KMS-11 (cell line): ENCODE results near the gene MAPKBP1.

Source experiments
- H2AFZ ChIP-seq: fragments of 200-600 bp; sonication (generic); 2 replicates; pipeline ENCODE4 v1.6.1; 2016; ENCODE audit warnings: antibody characterized with exemption, mixed run types, low read depth
- H3K27ac ChIP-seq: fragments of 200-600 bp; sonication (generic); 2 replicates; pipeline ENCODE4 v1.6.1; 2016; ENCODE audit warnings: mild to moderate bottlenecking, mixed run types
- H3K27me3 ChIP-seq: fragments of 200-600 bp; sonication (generic); 2 replicates; pipeline ENCODE4 v1.6.1; 2017; ENCODE audit warnings: mild to moderate bottlenecking, low read depth, mixed run types, moderate library complexity; ENCODE audit not compliant: insufficient read depth
- H3K36me3 ChIP-seq: fragments of 200-600 bp; sonication (generic); 2 replicates; pipeline ENCODE4 v1.6.1; 2017; ENCODE audit warnings: mild to moderate bottlenecking, mixed run types; ENCODE audit not compliant: insufficient read depth
- H3K4me1 ChIP-seq: fragments of 200-600 bp; sonication (generic); 2 replicates; pipeline ENCODE4 v1.6.1; 2016; ENCODE audit warnings: mild to moderate bottlenecking, low read depth, mixed run types; ENCODE audit not compliant: poor library complexity, severe bottlenecking
- H3K4me2 ChIP-seq: fragments of 200-600 bp; sonication (generic); 2 replicates; pipeline ENCODE4 v1.7.0; 2016; ENCODE audit warnings: mild to moderate bottlenecking, mixed run types
- H3K4me3 ChIP-seq: fragments of 200-600 bp; sonication (generic); IDR thresholded peaks from 2 replicates; pipeline ENCODE4 v1.6.1; 2017; ENCODE audit warnings: low read depth, low read length, mixed read lengths; ENCODE audit not compliant: insufficient read depth
- H3K79me2 ChIP-seq: fragments of 200-600 bp; sonication (generic); 2 replicates; pipeline ENCODE4 v1.6.1; 2016; ENCODE audit warnings: low read depth, mixed run types; ENCODE audit not compliant: insufficient read depth
- H3K9ac ChIP-seq: fragments of 200-600 bp; sonication (generic); 2 replicates; pipeline ENCODE4 v1.6.1; 2016; ENCODE audit warnings: mild to moderate bottlenecking, mixed run types
- H4K20me1 ChIP-seq: fragments of 200-600 bp; sonication (generic); 2 replicates; pipeline ENCODE4 v1.6.1; 2016; ENCODE audit warnings: mild to moderate bottlenecking, mixed run types; ENCODE audit not compliant: insufficient read depth
- TF ChIP-seq, protein P1 (sequence below): fragments of 200-600 bp; sonication (generic); conservative IDR thresholded peaks from 2 replicates; pipeline ENCODE4 v1.6.1; 2017; ENCODE audit warnings: low read depth, mild to moderate bottlenecking, antibody characterized with exemption, low read length, moderate library complexity, mixed read lengths

MAPKBP1 gene

DNA sequence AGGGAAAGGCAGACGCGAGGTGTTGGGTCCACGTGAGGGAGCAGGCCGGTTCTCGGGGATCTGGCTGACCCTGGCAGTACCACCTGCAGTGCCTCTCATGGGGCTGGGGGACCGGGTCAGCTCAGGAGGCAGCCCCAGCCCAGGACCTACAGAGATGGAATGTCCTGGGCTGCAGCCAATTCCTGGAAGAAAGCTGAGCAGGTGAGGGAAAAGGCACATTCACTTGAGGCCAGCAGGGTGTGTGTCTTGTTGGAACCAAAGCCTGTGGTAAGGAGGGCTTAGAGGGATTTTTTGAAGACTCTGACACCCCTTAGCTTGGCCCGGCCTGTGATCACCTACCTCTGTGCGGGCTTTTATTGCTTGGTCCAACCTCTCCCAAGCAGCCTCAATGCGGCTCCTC, 80.2 kb downstream of the MAPKBP1 start:
- H3K79me2 ChIP-seq = no peaks in the 10 kb centered on the region
- no peaks in the 10 kb centered on the region for H4K20me1 ChIP-seq
- H3K4me3 ChIP-seq = no peak overlapping the region
- no peaks in the 10 kb centered on the region for H3K27me3 ChIP-seq
- no peak overlapping the region for H3K9ac ChIP-seq
- no peak overlapping the region for H3K27ac ChIP-seq
- TF ChIP-seq, protein P1, sequence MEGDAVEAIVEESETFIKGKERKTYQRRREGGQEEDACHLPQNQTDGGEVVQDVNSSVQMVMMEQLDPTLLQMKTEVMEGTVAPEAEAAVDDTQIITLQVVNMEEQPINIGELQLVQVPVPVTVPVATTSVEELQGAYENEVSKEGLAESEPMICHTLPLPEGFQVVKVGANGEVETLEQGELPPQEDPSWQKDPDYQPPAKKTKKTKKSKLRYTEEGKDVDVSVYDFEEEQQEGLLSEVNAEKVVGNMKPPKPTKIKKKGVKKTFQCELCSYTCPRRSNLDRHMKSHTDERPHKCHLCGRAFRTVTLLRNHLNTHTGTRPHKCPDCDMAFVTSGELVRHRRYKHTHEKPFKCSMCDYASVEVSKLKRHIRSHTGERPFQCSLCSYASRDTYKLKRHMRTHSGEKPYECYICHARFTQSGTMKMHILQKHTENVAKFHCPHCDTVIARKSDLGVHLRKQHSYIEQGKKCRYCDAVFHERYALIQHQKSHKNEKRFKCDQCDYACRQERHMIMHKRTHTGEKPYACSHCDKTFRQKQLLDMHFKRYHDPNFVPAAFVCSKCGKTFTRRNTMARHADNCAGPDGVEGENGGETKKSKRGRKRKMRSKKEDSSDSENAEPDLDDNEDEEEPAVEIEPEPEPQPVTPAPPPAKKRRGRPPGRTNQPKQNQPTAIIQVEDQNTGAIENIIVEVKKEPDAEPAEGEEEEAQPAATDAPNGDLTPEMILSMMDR = no peak
- no peaks in the 10 kb centered on the region for H3K36me3 ChIP-seq
- H3K4me1 ChIP-seq = no peaks in the 10 kb centered on the region
- no peak overlapping the region for H3K4me2 ChIP-seq
- H2AFZ ChIP-seq = no peak overlapping the region

DNA sequence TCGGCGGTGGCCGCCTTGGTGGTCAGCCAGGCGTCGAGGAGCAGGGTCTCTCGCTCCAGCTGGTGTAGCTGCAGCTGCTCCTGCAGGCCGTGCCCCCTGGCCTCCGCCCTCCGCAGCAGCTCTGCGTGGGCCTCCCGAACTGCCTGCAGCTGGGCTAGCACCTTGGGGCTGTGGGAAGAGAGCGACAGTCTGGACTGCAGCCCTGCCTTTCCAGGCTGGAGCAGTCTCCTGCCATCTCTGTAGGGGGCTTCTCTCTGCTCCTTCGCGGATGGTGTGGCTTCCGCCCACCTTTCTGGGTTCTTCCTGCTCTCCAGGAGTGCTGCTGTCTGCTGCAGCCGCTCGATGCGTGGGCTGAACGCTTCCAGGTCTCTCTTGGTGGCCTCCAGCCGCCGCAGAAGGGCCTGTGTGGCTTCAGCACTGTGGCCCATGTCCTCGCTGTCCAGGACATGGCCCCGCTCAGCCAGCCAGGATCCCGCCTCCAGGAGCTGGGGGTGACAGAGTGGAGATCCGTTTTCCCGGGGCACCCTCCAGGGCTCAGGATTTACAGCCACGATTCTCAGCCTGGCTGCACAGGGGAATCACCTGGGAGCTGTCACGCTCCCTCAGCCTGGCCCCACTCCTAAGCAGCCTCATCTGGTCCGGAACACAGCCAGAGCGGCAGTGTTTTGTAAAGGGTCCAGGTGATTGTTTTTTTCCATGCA, 81.1 kb downstream of the MAPKBP1 start:
- no peak overlapping the region for H3K9ac ChIP-seq

DNA sequence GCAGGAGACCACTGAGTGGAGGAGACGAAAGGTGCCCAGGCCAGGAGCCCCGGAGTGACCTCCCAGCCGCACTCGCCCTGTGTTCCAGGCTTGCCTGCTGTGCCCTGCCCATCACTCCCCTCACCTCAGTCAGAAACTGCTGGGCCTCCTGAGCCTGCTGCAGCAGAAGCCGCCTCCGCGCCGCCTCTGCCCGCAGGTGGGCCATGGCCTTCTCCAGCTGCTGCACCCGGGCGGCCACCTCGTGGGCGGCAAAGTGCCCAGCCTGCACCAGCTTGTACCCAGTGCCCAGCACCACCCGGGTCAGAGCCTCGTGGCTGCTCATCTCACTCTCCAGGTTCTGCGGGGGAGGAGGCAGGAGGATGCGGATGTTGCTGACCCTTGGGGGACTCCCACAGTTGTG, 82.0 kb downstream of the MAPKBP1 start:
- H3K4me2 ChIP-seq = no peak overlapping the region
- no peak overlapping the region for H3K4me3 ChIP-seq
- no peak overlapping the region for H2AFZ ChIP-seq
- no peaks in the 10 kb centered on the region; the same call in 1 of the 2 replicates for H3K27me3 ChIP-seq
- no peaks in the 10 kb centered on the region for H3K79me2 ChIP-seq
- H3K9ac ChIP-seq = no peak overlapping the region
- no peaks in the 10 kb centered on the region for H3K4me1 ChIP-seq
- H3K36me3 ChIP-seq = no peaks in the 10 kb centered on the region
- H3K27ac ChIP-seq = no peak overlapping the region
- TF ChIP-seq, protein P1 = no peak
- H4K20me1 ChIP-seq = no peaks in the 10 kb centered on the region

More for the DNA sequence above, 81.1 kb downstream of the MAPKBP1 start:
- TF ChIP-seq, protein P1 = no peak
- no peak overlapping the region for H3K4me3 ChIP-seq
- H3K79me2 ChIP-seq = no peaks in the 10 kb centered on the region
- H3K4me2 ChIP-seq = no peak overlapping the region
- H4K20me1 ChIP-seq = no peaks in the 10 kb centered on the region
- no peaks in the 10 kb centered on the region for H3K27me3 ChIP-seq
- no peaks in the 10 kb centered on the region for H3K4me1 ChIP-seq
- no peaks in the 10 kb centered on the region for H3K36me3 ChIP-seq
- H2AFZ ChIP-seq = no peak overlapping the region
- H3K27ac ChIP-seq = no peak overlapping the region

DNA sequence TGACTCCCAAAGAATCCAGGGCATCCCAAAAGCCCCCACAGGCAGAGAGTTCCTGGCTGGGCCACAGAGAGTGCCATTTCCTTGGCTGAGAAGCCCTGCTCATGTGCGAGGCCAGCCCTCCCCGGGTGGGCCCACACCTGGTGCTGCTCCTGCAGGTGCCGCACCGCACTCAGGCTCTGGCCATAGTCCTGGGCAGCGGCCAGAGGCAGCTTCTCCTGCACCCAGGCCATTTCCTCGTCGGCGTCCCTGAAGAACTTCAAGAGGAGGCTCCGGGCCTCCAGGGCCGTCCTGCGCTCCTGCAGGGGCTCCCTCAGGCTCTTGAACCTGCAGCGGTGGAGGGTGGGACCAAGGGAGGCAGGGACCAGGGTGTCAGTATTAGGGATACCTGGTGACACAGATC, 82.4 kb downstream of the MAPKBP1 start:
- Histone ChIP-seq H3K27me3 (no peaks in the 10 kb centered on the region; the same call in 1 of the 2 replicates), H3K36me3 (no peaks in the 10 kb centered on the region), H3K79me2 (no peaks in the 10 kb centered on the region), H3K27ac (no peak overlapping the region), H3K9ac (no peak overlapping the region), H3K4me1 (no peaks in the 10 kb centered on the region), H3K4me2 (no peak overlapping the region), H3K4me3 (no peak overlapping the region), H2AFZ (no peak overlapping the region), H4K20me1 (no peaks in the 10 kb centered on the region)
- TF ChIP-seq, protein P1 = no peak
